Neutrophil (primary cell): Measurements from ENCODE around the gene TENM4.

Experiments used
- H3K27ac ChIP-seq: fragments of 200-600 bp; sonication (generic); 2 replicates; pipeline ENCODE4 v1.5.1; 2016; ENCODE audit warnings: mild to moderate bottlenecking, moderate library complexity
- H3K27me3 ChIP-seq: fragments of 200-600 bp; sonication (generic); 2 replicates; pipeline ENCODE4 v1.6.0; 2016; ENCODE audit warnings: mild to moderate bottlenecking
- H3K36me3 ChIP-seq: fragments of 200-600 bp; sonication (generic); 2 replicates; pipeline ENCODE4 v1.5.1; 2017
- H3K4me1 ChIP-seq, 2 experiments: fragments of 200-600 bp in 1 of 2; sonication (generic) in 1 of 2; 1 replicate in 1 of 2; 2 replicates in 1 of 2; pipeline versions ENCODE4 v1.5.1 to v1.6.1; 2013 to 2016; ENCODE audit warnings: low read depth in 1 of 2, low read length in 1 of 2, mild to moderate bottlenecking in 1 of 2, moderate library complexity in 1 of 2; ENCODE audit not compliant: control insufficient read depth in 1 of 2, insufficient read depth in 1 of 2
- H3K4me3 ChIP-seq, 2 experiments: fragments of 200-600 bp in 1 of 2; sonication (generic) in 1 of 2; 1 replicate in 1 of 2; 2 replicates in 1 of 2; pipeline ENCODE4 v1.5.1; 2013 to 2016; ENCODE audit warnings: low read depth in 1 of 2, low read length in 1 of 2, mild to moderate bottlenecking in 1 of 2, moderate library complexity in 1 of 2
- H3K9me3 ChIP-seq: fragments of 200-600 bp; sonication (generic); 2 replicates; pipeline ENCODE4 v1.5.1; 2016
- TF ChIP-seq, protein P1 (sequence below): fragments of 200-600 bp; sonication (generic); IDR thresholded peaks from 2 replicates; pipeline ENCODE4 v1.5.1; 2016; ENCODE audit warnings: antibody characterized with exemption

Gene TENM4

DNA sequence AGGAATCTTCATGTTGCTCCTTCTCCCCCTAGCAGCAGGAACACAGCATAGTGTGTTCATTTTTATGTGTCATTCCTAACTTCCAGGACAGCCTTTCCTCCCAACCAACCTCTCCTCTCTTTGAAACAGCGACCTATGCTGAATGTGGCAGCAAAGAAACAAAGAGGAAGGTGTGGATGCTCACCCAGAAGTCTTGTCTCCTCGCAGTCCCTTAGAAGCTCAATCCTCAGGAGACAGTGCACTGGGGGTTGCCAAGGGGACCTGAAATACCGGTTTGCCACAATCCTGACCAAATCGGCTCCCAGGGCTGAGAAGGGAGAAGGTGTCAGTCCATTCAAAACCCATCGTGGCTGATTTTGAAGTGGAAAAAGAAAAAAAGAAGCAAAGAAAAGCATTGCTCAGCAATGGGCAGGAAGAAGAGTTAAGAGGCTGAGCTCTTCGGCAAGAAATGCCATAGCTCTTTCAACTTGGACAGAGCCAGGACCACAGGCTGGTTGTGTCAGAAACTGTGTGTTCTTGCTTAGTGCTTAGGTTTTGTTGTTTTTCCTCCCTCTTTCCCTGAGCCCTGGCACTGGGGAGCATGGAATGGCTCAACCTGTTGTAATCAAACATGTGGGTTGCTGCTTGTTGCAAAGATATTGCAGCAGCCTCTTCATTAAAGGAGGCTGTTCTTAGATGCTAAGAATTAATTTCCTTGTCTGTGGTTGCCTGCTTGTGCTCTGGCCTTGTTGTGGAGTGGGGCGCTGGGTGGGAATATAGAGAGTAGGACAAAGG, 30.4 kb upstream of the TENM4 start:
- Histone ChIP-seq H3K36me3 (no peaks in the 10 kb centered on the region), H3K27ac (no peak overlapping the region), H3K9me3 (no peaks in the 10 kb centered on the region), H3K27me3 (no peaks in the 10 kb centered on the region), H3K4me1 (no peaks in the 10 kb centered on the region), H3K4me3 (no peak overlapping the region)
- TF ChIP-seq, protein P1, sequence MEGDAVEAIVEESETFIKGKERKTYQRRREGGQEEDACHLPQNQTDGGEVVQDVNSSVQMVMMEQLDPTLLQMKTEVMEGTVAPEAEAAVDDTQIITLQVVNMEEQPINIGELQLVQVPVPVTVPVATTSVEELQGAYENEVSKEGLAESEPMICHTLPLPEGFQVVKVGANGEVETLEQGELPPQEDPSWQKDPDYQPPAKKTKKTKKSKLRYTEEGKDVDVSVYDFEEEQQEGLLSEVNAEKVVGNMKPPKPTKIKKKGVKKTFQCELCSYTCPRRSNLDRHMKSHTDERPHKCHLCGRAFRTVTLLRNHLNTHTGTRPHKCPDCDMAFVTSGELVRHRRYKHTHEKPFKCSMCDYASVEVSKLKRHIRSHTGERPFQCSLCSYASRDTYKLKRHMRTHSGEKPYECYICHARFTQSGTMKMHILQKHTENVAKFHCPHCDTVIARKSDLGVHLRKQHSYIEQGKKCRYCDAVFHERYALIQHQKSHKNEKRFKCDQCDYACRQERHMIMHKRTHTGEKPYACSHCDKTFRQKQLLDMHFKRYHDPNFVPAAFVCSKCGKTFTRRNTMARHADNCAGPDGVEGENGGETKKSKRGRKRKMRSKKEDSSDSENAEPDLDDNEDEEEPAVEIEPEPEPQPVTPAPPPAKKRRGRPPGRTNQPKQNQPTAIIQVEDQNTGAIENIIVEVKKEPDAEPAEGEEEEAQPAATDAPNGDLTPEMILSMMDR, result no peak

DNA sequence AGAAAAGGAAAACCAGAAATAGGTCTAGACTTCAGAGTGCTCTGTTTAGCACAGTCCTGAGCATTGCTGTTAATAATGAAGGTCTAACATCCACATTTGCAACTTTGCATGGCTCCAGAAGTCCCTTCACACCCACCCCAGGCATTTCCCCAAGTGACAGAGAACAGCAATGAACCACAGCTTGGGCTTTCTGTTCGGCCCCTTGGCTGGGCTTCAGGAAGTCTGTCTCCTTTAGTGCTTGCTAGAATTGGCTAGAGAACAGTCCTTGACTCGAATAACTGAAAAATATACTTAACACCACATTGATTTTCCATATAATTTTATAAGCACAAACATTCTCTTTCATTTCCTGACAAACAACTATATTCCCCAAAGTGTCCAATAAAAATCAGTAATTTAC, 29.3 kb upstream of the TENM4 start:
- TF ChIP-seq, protein P1, result no peak
- Histone ChIP-seq H3K36me3 (no peaks in the 10 kb centered on the region), H3K4me1 (no peaks in the 10 kb centered on the region), H3K9me3 (no peaks in the 10 kb centered on the region), H3K4me3 (no peak overlapping the region), H3K27me3 (no peaks in the 10 kb centered on the region), H3K27ac (no peak overlapping the region)

DNA sequence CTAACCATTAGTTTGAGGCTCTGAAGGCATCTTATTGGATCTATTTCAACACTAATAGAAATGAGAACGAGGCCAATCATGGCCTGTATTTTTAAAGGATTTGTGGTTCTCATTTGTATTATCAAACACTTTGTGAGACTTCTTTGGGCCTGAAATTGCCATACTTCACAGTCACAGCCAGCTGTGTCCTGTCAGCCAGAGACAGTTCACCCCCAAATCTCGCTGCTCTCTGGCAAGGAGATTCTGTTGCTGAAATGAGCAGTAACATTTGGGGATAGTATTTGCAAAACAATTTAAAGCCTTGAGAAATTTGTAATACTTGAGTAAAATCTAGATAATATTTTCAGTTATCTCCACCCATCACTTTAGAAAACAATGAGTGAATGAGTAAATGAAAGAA, 26.9 kb upstream of the TENM4 start:
- Histone ChIP-seq H3K9me3 (no peaks in the 10 kb centered on the region), H3K27me3 (no peaks in the 10 kb centered on the region), H3K36me3 (no peaks in the 10 kb centered on the region), H3K4me1 (no peaks in the 10 kb centered on the region), H3K4me3 (no peak overlapping the region), H3K27ac (no peak overlapping the region)
- TF ChIP-seq, protein P1, result no peak

DNA sequence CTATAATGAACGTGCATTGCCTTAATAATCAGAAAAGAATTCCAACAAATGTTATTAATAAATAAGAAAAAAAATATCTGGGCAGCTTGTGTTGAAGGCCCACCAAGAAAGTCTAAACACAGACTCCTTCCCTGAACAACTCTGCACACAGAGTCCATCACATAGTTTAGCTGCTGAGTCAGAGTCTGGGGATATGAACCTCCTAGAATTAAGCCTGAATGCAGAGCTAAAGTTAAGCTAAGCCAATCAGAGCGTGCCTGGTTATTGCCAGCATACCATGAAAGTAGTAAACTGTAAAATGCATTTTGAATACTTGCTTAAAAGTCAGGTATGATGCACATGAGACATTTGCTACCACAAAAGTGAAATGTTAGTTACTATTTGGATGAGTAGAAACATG, 25.6 kb upstream of the TENM4 start:
- Histone ChIP-seq H3K4me1 (no peaks in the 10 kb centered on the region), H3K27me3 (no peaks in the 10 kb centered on the region), H3K36me3 (no peaks in the 10 kb centered on the region), H3K4me3 (no peak overlapping the region), H3K27ac (no peak overlapping the region), H3K9me3 (no peaks in the 10 kb centered on the region)
- TF ChIP-seq, protein P1, result no peak

DNA sequence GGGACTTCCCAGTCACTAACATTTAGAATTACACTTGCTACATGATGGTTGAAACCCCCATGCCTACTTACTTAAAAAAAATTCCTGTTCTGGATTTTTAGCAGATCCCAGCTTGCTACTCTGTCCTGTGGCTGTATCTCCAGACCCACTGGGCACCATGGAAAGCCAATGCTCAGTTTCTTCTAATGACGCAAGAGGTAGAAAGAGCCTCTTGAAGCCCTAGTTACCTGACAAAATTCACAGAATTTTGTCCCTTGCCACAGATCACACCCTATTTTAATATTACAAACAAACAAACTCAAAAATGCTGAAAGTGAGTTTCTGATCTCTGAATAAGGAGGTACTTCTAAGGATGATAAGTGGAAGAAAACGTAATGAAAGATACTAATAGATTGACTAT, 24.3 kb upstream of the TENM4 start:
- Histone ChIP-seq H3K27me3 (no peaks in the 10 kb centered on the region), H3K9me3 (no peaks in the 10 kb centered on the region), H3K27ac (no peak overlapping the region), H3K36me3 (no peaks in the 10 kb centered on the region), H3K4me3 (no peak overlapping the region), H3K4me1 (no peaks in the 10 kb centered on the region)
- TF ChIP-seq, protein P1, result no peak
